ENCODE results near the gene FREM1.
"Not testable (repeated sequence)": the region's sequence is repeated elsewhere in the genome, so short reads cannot be mapped to it uniquely, and the experiment has no call there.

Gene FREM1

DNA sequence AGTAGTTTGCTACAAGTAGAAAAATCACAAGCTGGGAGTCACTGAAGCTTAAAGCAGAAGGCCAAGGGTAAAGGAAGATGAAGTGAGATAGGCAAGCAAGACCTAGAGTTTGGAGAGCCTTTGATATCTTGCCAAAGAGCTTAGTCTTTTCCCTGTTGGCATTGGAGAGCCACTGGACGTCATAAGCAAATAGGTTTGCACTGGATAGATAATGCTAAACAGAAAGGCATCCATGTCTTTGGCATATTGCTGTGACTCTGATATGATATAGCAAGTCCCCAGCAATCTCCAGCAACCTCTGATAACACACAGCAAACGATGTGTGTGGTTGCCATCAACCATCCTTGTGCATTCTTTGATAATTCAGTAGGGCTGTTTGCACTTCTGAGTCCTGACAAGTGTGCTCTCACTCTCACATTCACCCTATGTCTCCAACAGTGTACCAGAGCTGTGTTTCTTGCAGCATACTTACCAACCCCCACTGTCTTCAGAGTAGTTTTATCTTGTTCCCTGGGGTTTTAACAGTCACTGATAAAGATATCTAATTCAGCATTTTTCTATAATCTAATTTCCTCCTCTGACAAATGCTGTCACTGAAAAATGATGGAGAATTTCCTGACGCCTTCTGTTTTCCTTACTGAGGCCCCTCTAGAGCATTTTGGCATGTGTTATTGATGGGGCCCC lies 16.9 kb upstream of the FREM1 start:
- Mint-ChIP-seq H3K36me3 (ENCODE audit: low read depth) (no peaks in the 10 kb centered on the region), H3K27me3 (no peaks in the 10 kb centered on the region), H3K4me3 (no peak overlapping the region), H3K27ac (no peak overlapping the region), H3K9me3 (no peaks in the 10 kb centered on the region), H3K4me1 (ENCODE audit: low read depth) (no peaks in the 10 kb centered on the region)

DNA sequence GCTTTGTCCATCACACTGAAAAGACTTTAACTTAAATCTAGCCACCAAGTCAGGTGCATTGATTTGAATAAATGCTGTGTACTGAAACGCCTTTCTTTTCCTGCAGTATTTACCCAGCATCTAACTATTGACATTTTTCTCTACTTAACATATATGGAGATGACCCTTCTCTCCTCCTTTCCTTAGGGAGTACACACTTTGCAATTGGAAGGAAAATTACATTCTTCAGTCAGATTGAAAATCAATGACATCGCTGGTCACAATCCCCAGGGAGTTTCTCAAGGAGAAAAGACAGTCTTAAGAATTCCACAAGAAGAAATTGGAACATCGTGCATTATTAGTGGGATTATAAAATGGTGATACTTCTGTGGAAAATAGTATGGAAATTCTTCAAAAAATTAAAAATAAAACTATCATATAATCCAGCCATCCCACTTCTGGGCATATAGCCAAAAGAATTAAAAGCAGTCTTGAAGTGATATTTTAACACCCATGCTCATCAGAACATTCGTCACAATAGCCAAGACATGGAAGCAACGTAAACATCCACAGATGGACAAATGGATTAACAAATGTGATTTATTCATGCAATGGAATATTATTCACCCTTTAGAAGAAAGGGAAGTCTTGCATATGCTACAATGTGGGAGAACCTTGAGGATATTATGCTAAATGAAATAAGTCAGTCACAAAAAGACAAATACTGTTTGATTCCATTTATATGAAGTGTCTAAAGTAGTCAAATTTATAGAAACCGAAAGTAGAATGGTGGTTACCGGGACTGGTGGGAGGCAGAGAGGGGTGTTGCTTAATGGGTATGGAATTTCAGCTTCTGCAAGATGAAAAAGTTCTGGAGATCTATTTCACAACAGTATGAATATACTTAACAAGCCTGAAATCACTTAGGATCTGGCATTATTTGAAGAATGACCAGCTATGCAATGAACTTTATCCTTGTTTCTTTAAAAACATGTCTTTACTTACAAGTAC lies 14.3 kb upstream of the FREM1 start:
- Mint-ChIP-seq H3K4me3 (no peak overlapping the region), H3K9me3 (no peaks in the 10 kb centered on the region), H3K27ac (no peak overlapping the region), H3K27me3 (no peaks in the 10 kb centered on the region), H3K4me1 (ENCODE audit: low read depth) (no peaks in the 10 kb centered on the region), H3K36me3 (ENCODE audit: low read depth) (no peaks in the 10 kb centered on the region)

DNA sequence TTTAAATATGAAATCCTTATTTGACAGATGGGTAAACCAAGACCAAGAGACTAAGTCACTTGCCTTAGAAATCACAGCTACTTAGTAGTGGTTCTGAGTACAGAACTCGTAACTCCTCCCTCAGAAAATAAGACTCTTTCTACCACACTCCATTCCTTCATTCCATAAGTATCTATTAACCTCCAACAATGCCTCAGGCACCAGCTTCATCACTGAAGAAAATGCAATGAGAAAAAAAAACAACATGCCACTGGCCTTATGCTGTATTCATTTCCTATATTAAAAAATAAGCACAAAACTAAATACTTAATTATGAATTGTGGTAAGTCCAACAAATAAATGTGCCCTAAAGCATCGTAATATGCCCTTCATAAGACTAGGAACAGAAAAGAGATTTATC lies 13.5 kb upstream of the FREM1 start:
- no peaks in the 10 kb centered on the region for H3K9me3 Mint-ChIP-seq
- no peak overlapping the region for H3K27ac Mint-ChIP-seq
- no peaks in the 10 kb centered on the region for H3K36me3 Mint-ChIP-seq (ENCODE audit: low read depth)
- no peak overlapping the region for H3K4me3 Mint-ChIP-seq
- no peaks in the 10 kb centered on the region for H3K4me1 Mint-ChIP-seq (ENCODE audit: low read depth)
- no peaks in the 10 kb centered on the region for H3K27me3 Mint-ChIP-seq

DNA sequence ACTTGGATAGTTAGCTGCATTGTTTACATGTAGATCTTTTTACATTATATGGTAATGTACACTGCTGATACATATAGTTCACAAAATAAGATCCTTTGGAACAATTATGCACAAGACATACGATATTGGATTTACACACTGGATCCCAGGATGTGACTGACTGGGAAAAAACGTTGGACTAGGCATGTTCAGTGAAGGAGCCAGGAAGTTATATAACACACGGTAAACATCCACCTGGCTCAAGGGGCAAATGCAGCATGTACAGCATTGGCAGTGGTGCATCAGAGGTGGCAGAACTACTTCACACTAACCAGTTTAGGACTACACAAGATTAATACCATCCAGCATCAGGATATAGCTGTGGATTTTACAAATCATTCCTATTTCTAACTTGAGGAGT lies 10.6 kb upstream of the FREM1 start:
- H3K4me3 Mint-ChIP-seq; H3K27me3 Mint-ChIP-seq; H3K36me3 Mint-ChIP-seq (ENCODE audit: low read depth); H3K4me1 Mint-ChIP-seq (ENCODE audit: low read depth); H3K9me3 Mint-ChIP-seq; H3K27ac Mint-ChIP-seq: not testable (repeated sequence)

DNA sequence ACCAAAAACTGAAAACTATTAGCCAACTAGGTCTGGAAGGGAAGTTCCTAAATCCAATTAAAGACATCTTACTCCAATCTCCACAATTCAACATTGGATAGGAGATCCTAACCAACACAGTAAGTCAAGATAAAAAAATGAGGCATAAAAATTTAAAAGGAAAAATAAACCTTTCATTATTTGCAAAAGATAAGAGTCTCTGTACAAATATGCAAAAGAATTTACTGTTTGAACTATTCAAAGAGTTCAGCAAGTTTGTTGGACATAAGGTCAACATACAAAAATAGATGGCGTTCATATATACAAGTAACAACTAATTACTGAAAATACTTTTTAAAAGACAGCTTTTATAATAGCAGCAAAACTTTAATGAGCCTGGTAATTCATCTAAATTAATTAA lies 3.1 kb upstream of the FREM1 start:
- no peaks in the 10 kb centered on the region for H3K4me1 Mint-ChIP-seq (ENCODE audit: low read depth)
- H3K36me3 Mint-ChIP-seq (ENCODE audit: low read depth), result no peaks in the 10 kb centered on the region
- no peak overlapping the region for H3K27ac Mint-ChIP-seq
- no peak overlapping the region for H3K4me3 Mint-ChIP-seq
- H3K27me3 Mint-ChIP-seq, result peaks cover 6% of the 10 kb centered on the region
- no peaks in the 10 kb centered on the region for H3K9me3 Mint-ChIP-seq

DNA sequence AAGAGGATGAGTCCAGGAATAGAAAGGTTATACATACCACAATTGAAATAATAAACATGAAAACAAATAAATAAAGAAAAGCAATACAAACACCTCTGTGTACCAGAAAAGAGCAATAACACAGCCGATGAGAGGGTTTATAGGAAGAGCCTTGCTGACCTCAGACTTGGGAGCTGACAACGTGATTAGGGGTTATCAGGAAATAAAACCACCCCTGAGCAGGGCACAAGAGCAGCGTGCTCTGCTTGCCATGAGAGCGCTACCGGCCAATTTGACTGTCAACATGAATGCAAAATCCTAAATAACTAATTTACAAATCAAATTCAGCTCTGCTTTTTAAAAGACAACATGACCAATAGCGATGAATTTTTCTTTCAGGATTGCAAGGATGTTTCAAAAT lies 2.6 kb upstream of the FREM1 start:
- H3K4me1 Mint-ChIP-seq (ENCODE audit: low read depth), result no peaks in the 10 kb centered on the region
- no peak overlapping the region for H3K4me3 Mint-ChIP-seq
- no peaks in the 10 kb centered on the region for H3K9me3 Mint-ChIP-seq
- H3K36me3 Mint-ChIP-seq (ENCODE audit: low read depth), result no peaks in the 10 kb centered on the region
- H3K27me3 Mint-ChIP-seq, result peaks cover 6% of the 10 kb centered on the region
- no peak overlapping the region for H3K27ac Mint-ChIP-seq

DNA sequence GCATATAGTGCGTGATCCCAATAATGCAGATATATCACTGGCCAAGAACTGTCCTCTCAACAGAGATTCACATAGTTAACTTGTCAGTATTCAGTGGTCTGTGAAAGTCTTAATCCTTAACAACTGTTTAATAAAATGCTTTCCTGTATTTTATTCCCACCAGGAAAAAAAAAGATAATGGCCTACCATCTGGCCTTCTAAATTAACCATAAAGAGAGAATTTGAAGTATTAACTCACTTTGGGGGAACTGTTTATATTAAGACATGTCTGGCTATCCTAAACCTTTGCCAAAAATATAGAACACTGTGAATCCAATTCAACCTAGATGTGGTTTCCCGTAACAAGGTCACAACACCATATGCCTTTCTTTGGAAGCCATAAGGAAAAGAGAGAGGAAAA lies 818 bp upstream of the FREM1 start:
- Mint-ChIP-seq H3K27me3 (peaks cover 5% of the 10 kb centered on the region), H3K36me3 (ENCODE audit: low read depth) (no peaks in the 10 kb centered on the region), H3K4me1 (ENCODE audit: low read depth) (no peaks in the 10 kb centered on the region), H3K9me3 (no peaks in the 10 kb centered on the region), H3K4me3 (no peak overlapping the region), H3K27ac (no peak overlapping the region)

DNA sequence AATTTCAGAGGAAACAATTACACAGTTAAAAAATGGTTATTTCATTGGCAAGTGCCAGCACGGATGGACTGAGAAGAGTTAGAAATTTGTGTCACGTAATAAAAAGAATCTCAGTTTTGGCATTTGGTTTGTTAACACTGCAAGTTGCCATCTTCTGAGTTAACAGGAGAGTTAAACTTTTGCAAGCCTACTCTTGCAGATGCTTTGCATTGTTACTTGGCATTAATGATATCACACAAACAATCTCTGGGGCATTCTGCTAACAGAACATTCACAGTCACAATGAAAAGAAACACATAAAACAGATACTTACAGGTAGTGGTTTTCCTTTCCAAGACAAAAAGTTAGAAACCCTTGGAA lies 647 bp downstream of the FREM1 start:
- Mint-ChIP-seq H3K4me3 (no peak overlapping the region), H3K27me3 (peaks cover 3% of the 10 kb centered on the region)

DNA sequence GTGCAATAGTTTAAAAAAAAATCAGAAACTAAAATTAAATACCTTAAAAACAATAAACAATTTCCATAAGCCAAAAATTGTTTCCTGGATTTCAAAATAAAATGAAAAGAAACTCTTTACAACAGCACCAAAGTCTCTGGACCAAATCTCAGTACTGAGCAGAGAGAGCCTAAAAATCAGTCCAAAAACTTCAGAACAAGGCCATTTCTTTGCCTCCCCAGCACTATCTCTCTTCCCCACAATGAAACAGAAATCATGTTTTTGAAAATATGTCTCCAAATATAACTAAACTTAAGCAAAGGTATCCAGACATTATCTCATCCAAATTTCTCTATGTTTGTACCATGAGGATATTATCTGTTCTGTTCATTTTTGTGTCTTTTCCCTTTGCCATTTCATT lies 1.0 kb downstream of the FREM1 start:
- Mint-ChIP-seq H3K27me3 (peaks cover 3% of the 10 kb centered on the region), H3K9me3 (no peaks in the 10 kb centered on the region), H3K4me3 (no peak overlapping the region), H3K27ac (no peak overlapping the region), H3K36me3 (ENCODE audit: low read depth) (no peaks in the 10 kb centered on the region), H3K4me1 (ENCODE audit: low read depth) (no peaks in the 10 kb centered on the region)

More for the DNA sequence above, 647 bp downstream of the FREM1 start:
- no peak overlapping the region for H3K27ac Mint-ChIP-seq
- H3K36me3 Mint-ChIP-seq (ENCODE audit: low read depth), result no peaks in the 10 kb centered on the region
- no peaks in the 10 kb centered on the region for H3K4me1 Mint-ChIP-seq (ENCODE audit: low read depth)
- no peaks in the 10 kb centered on the region for H3K9me3 Mint-ChIP-seq

DNA sequence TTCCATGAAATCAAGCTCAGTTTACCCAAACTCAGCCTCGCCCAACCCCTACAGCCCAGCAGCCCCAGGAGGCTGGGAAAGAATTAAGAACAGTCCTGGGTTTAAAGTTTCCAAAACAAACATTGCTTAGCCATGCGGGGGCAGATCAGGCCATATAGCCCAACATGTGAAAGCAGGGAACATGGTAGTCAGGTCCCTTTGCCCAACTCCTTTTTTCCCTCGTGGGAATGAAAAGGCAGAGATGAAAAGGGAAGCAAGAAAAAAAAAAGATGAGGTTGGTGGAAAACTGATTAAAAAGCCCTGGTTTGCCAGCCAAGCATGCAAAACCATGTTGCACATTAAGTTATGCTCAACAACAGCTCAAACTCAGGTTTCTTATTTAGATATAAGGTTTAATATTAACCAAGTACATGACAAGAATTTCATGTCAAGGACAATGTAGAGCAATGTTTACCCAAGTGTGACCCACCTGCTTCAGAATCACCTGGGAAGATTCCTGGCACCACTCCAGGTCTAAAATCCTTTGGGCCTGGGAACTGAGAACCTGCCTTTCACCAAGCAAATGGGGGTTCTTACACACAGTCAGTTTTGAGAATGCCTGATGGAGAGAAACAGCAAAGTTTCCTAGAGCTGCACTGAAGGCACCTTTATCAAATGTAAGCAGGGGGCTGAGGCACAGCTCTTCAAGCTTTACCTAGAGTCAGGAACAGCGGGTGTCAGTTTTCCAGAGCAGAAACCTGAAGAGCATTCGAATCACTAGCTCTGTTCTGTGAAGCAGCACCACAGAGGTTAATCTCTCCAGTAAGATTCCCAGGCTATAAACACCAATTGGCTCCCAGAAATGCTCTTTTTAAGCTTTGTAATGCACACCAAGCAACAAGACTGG lies 1.7 kb downstream of the FREM1 start:
- Mint-ChIP-seq H3K4me3 (no peak overlapping the region), H3K4me1 (ENCODE audit: low read depth) (no peaks in the 10 kb centered on the region), H3K9me3 (no peaks in the 10 kb centered on the region), H3K27me3 (peaks cover 3% of the 10 kb centered on the region), H3K36me3 (ENCODE audit: low read depth) (no peaks in the 10 kb centered on the region), H3K27ac (no peak overlapping the region)

DNA sequence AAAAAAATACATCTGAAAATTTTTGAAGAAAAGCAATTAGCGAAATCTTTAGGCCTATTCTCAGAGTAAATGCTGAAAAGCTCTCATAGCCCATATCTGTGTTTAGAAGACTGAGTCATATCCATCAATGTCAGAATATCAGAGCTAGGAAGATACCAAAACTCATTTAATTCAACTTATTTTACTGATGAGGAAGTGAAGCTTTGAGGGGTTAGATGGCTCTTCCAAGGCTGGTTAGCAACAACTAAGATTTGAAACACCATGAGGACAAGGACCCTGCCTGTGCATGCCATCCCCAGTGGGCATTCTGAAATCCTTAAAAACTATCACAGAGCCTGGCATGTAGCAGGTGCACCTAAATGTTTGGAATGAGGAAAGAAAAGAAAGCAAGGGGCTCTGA lies 2.5 kb downstream of the FREM1 start:
- Mint-ChIP-seq H3K9me3 (no peaks in the 10 kb centered on the region), H3K4me3 (no peak overlapping the region), H3K27ac (no peak overlapping the region), H3K4me1 (ENCODE audit: low read depth) (no peaks in the 10 kb centered on the region), H3K36me3 (ENCODE audit: low read depth) (no peaks in the 10 kb centered on the region), H3K27me3 (peaks cover 3% of the 10 kb centered on the region)

DNA sequence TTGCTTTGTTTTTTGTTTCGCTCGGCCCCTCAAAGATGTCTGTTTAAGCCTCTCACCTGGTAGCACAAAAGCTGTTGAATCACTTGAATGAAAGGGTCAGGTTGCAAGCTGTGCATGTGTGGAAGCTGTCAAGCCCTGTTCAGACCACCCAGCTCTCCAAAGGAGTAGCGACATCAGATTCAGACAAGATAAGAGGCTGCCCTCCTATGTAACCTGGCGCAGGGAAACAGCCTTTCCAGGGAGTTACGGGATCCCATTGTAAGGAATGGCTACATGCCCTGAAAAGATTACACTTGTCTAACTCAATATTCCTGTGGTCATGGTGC lies 2.9 kb downstream of the FREM1 start:
- Mint-ChIP-seq H3K27me3 (peaks cover 3% of the 10 kb centered on the region), H3K9me3 (no peaks in the 10 kb centered on the region), H3K27ac (no peak overlapping the region), H3K36me3 (ENCODE audit: low read depth) (no peaks in the 10 kb centered on the region), H3K4me1 (ENCODE audit: low read depth) (no peaks in the 10 kb centered on the region), H3K4me3 (no peak overlapping the region)

DNA sequence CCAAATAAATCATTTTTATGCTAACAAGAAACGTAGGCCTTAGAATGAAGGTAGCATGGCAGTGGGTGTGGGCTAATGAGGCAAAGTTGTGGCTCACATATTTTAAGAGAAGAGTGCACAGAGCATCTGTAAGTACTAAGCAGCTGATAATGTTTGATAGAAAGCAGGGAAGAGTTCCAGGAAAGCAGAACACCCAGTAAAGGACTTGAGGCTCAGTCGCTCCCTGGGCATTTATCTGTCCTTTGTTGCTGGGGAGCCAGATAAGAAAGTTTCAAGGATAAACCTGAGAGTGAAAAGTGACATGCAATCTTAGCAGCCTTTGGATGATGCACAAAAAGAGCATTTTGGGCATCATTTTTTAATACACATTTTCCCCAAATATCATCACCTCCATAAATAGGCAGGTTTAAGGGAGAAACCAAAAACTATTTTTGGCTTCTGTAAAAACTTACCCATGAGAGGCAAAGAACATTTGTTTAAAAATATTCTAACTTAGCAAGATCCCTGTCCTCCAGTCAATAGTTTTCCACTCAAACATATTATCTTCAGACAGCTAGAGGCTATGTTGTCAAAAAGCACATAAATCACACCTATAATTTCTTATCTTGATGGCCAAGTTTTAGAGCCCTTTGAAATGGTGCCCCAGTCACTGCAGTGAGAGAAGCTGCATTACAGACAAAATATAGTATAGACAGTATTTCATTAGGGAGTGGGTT lies 3.4 kb downstream of the FREM1 start:
- Mint-ChIP-seq H3K36me3 (ENCODE audit: low read depth) (no peaks in the 10 kb centered on the region), H3K9me3 (no peaks in the 10 kb centered on the region), H3K4me3 (no peak overlapping the region), H3K27me3 (peaks cover 3% of the 10 kb centered on the region), H3K27ac (no peak overlapping the region), H3K4me1 (ENCODE audit: low read depth) (no peaks in the 10 kb centered on the region)

DNA sequence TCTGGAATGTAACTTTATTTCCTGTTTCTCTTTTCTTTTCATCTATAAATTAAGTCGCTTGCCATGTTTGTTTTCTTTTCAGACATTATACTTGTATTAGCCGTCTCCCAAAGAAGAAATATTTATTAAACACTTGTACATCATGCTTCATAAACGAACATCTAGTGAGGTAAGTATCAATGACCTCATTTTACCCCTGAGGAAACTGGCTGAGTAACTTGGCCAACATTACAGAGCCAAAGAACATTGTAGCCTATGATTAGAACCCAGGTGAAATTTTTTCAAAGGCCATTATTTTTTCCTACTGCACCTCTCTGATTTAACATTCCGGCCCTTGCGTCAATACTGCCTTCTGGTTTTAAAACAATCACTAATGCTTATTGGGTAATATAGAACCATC lies 4.2 kb downstream of the FREM1 start:
- H3K4me3 Mint-ChIP-seq, result no peak overlapping the region
- no peaks in the 10 kb centered on the region for H3K36me3 Mint-ChIP-seq (ENCODE audit: low read depth)
- H3K9me3 Mint-ChIP-seq, result no peaks in the 10 kb centered on the region
- H3K4me1 Mint-ChIP-seq (ENCODE audit: low read depth), result no peaks in the 10 kb centered on the region
- no peak overlapping the region for H3K27ac Mint-ChIP-seq
- H3K27me3 Mint-ChIP-seq, result peaks cover 3% of the 10 kb centered on the region

Measured in stimulated activated naive CD8-positive, alpha-beta T cell treated with anti-CD3 and anti-CD28 coated beads, Interleukin-15, Interleukin-2, amounts not matched to agents 100 ng/mL and 50 ng/mL, for 24 hours (primary cell).